A549 (cell line): ENCODE results near the gene IRGQ. TPM values are rescaled to one million over a fixed set of nuclear protein-coding genes. Genes with fewer than 3 reads are reported as not detected.

Source experiments
- ATAC-seq, 2 experiments: fragments of 200-7000 bp in 1 of 2; fragments of >200 bp in 1 of 2; cut with Nextera tagmentation in 1 of 2; cut with Tn5 transposase in 1 of 2; 3 replicates each; pipeline versions ENCODE4 v1.8.0 to v1.9.1; 2018 to 2020; ENCODE audit warnings: mild to moderate bottlenecking in 1 of 2, moderate library complexity in 1 of 2
- CTCF ChIA-PET: fragments of 300-600 bp; sonication (Branson Sonifier 250); formaldehyde crosslinking; extraction: SDS; loops from one replicate; lab custom pipeline; 2021; ENCODE audit warnings: antibody characterized with exemption, inconsistent platforms; lab: Yijun Ruan, JAX
- POLR2A ChIA-PET: fragments of 350-600 bp; formaldehyde crosslinking; extraction: SDS; loops from one replicate; lab custom pipeline; 2021; ENCODE audit warnings: antibody characterized with exemption, inconsistent platforms; lab: Yijun Ruan, JAX
- DNase-seq, 2 experiments: peaks; one replicate each; pipeline versions ENCODE4 v3.0.0 to v3.0.0-alpha.2; 2011 to 2016; ENCODE audit warnings: low read depth in 1 of 2, low spot score in 1 of 2
- FAIRE-seq: peaks from 2 replicates; lab custom pipeline; 2011; peaks lifted over from hg19 to GRCh38; lab: Jason Lieb, UNC
- H3K27ac ChIP-seq, 2 experiments: fragments of >200 bp; sonication (Bioruptor Twin); formaldehyde crosslinking; 3 replicates each; pipeline ENCODE4 v1.5.1; 2016 to 2017
- H3K4me1 ChIP-seq: fragments of >200 bp; sonication (Bioruptor Twin); formaldehyde crosslinking; 3 replicates; pipeline ENCODE4 v1.6.1; 2016
- H3K4me2 ChIP-seq: fragments of >200 bp; sonication (Bioruptor Twin); formaldehyde crosslinking; 3 replicates; pipeline ENCODE4 v1.6.1; 2016
- H3K4me3 ChIP-seq: fragments of >200 bp; sonication (Bioruptor Twin); formaldehyde crosslinking; 3 replicates; pipeline ENCODE4 v1.5.1; 2016
- H3K9me3 ChIP-seq: fragments of >200 bp; sonication (Bioruptor Twin); formaldehyde crosslinking; 3 replicates; pipeline ENCODE4 v1.6.1; 2016
- BCL3 ChIP-seq: fragments of >200 bp; sonication (Bioruptor Twin); formaldehyde crosslinking; IDR thresholded peaks from 3 replicates; pipeline ENCODE4 v1.6.1; 2016
- BHLHE40 ChIP-seq: IDR thresholded peaks from 2 replicates; pipeline ENCODE4 v1.6.1; 2012; ENCODE audit warnings: low read depth, low read length, inconsistent platforms
- EP300 ChIP-seq, 2 experiments: fragments of >200 bp; sonication (Bioruptor Twin); formaldehyde crosslinking; IDR thresholded peaks; 2 replicates in 1 of 2; 3 replicates in 1 of 2; pipeline ENCODE4 v1.6.1; 2016 to 2017
- HEYL ChIP-seq: fragments of 250-450 bp; sonication (Bioruptor Pico); IDR thresholded peaks from 2 replicates; pipeline ENCODE4 v1.8.0; 2021; ENCODE audit warnings: mild to moderate bottlenecking, moderate library complexity
- HMGXB4 ChIP-seq: fragments of 250-450 bp; sonication (Bioruptor Pico); IDR thresholded peaks from 2 replicates; pipeline ENCODE4 v1.5.0; 2021; ENCODE audit warnings: mild to moderate bottlenecking, moderate library complexity, borderline replicate concordance
- HOXA7 ChIP-seq: fragments of 250-450 bp; sonication (Bioruptor Pico); IDR thresholded peaks from 2 replicates; pipeline ENCODE4 v1.5.0; 2020; ENCODE audit warnings: mild to moderate bottlenecking, moderate library complexity
- JUN ChIP-seq, 2 experiments: fragments of >200 bp; sonication (Bioruptor Twin); formaldehyde crosslinking; IDR thresholded peaks; 2 replicates in 1 of 2; 3 replicates in 1 of 2; pipeline ENCODE4 v1.6.1; 2016 to 2017
- JUNB ChIP-seq: fragments of >200 bp; sonication (Bioruptor Twin); formaldehyde crosslinking; IDR thresholded peaks from 2 replicates; pipeline ENCODE4 v1.6.1; 2016
- KDM1A ChIP-seq: fragments of 200-600 bp; sonication (generic); IDR thresholded peaks from 2 replicates; pipeline ENCODE4 v1.6.1; 2016; ENCODE audit warnings: low read depth, mild to moderate bottlenecking
- MAX ChIP-seq: IDR thresholded peaks from 2 replicates; pipeline ENCODE4 v1.6.1; 2012
- NFE2L2 ChIP-seq: fragments of 150-350 bp; conservative IDR thresholded peaks from 2 replicates; pipeline ENCODE4 v1.6.1; 2014; ENCODE audit warnings: low read length
- NPAS2 ChIP-seq: fragments of 250-450 bp; sonication (Bioruptor Pico); IDR thresholded peaks from 2 replicates; pipeline ENCODE4 v1.8.0; 2022; ENCODE audit warnings: mild to moderate bottlenecking, moderate library complexity, borderline replicate concordance
- PHF8 ChIP-seq: fragments of 200-600 bp; sonication (generic); IDR thresholded peaks from 2 replicates; pipeline ENCODE4 v1.6.1; 2016; ENCODE audit warnings: low read depth, mild to moderate bottlenecking, antibody characterized with exemption, moderate library complexity, borderline replicate concordance
- RAD21 ChIP-seq, 2 experiments: fragments of >200 bp in 1 of 2; sonication (Bioruptor Twin) in 1 of 2; formaldehyde crosslinking in 1 of 2; IDR thresholded peaks in 1 of 2; conservative IDR thresholded peaks in 1 of 2; 2 replicates in 1 of 2; 3 replicates in 1 of 2; pipeline ENCODE4 v1.6.1; 2012 to 2018; ENCODE audit warnings: inconsistent platforms in 1 of 2
- RARB ChIP-seq: fragments of 250-450 bp; sonication (Bioruptor Pico); IDR thresholded peaks from 2 replicates; pipeline ENCODE4 v1.8.0; 2021; ENCODE audit warnings: mild to moderate bottlenecking, moderate library complexity
- SMC3 ChIP-seq: fragments of >200 bp; sonication (Bioruptor Twin); formaldehyde crosslinking; IDR thresholded peaks from 3 replicates; pipeline ENCODE4 v1.6.1; 2018; ENCODE audit warnings: inconsistent platforms
- USF2 ChIP-seq: fragments of 450-650 bp; IDR thresholded peaks from 2 replicates; pipeline ENCODE4 v1.6.1; 2014; ENCODE audit warnings: antibody characterized with exemption
- WGBS: methylation state at CpG from one replicate; pipeline ENCODE4 v1.1.6; 2017; ENCODE audit errors: missing lambda C conversion rate; 5-methylcytosine and 5-hydroxymethylcytosine counted together
- polyA plus RNA-seq, 4 experiments: library from polyadenylated mRNA; depleted of rRNA in 3 of 4; stranded (reverse); fragments of >200 nt; fragmentation: RNase III in 1 of 4; extraction: RNeasy Plus Mini Kit Qiagen cat#74134 plus additional on column Dnase treatment in 1 of 4; gene quantifications; 2 replicates in 3 of 4; 3 replicates in 1 of 4; pipeline ENCODE4 v1.2.3, GENCODE V29; 2011 to 2017
- TF ChIP-seq, protein P1 (sequence below): fragments of 150-350 bp; IDR thresholded peaks from 2 replicates; pipeline ENCODE4 v1.6.1; 2014; ENCODE audit warnings: low read depth, mild to moderate bottlenecking, low read length

Gene IRGQ
- polyA plus RNA-seq, 2 of the 4 experiments (the other 2 are of a cell fraction) = 6.5 to 10.0 TPM

DNA sequence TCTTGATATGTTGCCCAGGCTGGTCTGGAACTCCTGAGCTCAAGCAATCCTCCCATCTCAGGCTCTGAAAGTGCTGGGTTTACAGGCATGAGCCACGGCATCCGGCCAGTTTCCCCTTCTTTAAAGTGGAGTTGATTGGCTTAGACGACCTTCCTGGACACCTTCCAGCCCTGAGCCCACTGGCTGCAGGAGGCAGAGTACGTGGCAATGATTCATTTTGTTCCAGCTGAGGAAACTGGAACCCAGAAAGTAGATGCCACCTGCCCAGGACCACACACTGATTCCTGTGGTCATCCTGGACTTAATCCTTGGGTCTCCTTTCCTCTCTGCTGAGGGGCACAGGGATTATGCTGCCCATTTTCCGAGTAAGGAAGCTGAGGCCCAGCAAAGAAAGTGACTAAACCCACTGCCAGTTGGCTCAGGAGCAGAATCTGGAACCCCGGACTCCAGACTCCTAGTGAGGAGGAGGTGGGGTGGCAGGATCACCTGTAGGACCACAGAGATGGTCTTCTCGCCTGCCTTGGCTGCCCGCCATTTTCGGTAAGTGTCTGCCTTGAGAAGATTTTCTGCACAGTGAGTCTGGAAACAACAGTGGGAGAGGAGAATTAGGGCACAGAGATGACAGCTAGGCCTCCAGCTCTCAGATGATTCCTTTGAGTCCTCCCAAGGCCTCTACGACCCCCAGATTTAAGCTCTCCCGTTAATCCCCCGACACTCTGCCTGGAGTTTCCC is 21.3 kb downstream of the IRGQ start:
- Histone ChIP-seq H3K4me3 (peak overlapping the region; percentile 84), H3K4me1 (peaks cover 11% of the 10 kb centered on the region), H3K4me2 (peak overlapping the region; percentile 95), H3K9me3 (no peaks in the 10 kb centered on the region), H3K27ac (peak overlapping the region; percentile 91)
- no peak; a peak in 1 of 6 replicates for ATAC-seq
- no peak for DNase-seq
- CTCF ChIA-PET = interaction anchor here (0.6 to 3.0 kb wide), 11 partner anchors 9 to 1140 kb away, joined by 3 to 24 read pairs (median 4); no protein-coding TSS in a partner anchor
- TF ChIP-seq, protein P1, sequence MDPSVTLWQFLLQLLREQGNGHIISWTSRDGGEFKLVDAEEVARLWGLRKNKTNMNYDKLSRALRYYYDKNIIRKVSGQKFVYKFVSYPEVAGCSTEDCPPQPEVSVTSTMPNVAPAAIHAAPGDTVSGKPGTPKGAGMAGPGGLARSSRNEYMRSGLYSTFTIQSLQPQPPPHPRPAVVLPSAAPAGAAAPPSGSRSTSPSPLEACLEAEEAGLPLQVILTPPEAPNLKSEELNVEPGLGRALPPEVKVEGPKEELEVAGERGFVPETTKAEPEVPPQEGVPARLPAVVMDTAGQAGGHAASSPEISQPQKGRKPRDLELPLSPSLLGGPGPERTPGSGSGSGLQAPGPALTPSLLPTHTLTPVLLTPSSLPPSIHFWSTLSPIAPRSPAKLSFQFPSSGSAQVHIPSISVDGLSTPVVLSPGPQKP = no peak
- TF ChIP-seq PHF8 = no peak
- no peak for TF ChIP-seq HMGXB4
- no peak for FAIRE-seq
- WGBS = 29% methylated on average over 12 of the region's 12 CpGs
- POLR2A ChIA-PET = interaction anchor here (1.2 to 2.4 kb wide), 4 partner anchors 10 to 42 kb away, joined by 3 to 17 read pairs (median 6); partner anchors contain the start of genes IRGQ, ZNF575 and ZNF576

- no peak overlapping the region for H3K4me2 ChIP-seq
- no peaks in the 10 kb centered on the region for H3K9me3 ChIP-seq
- FAIRE-seq (no peak), DNase-seq (no peak), ATAC-seq (no peak)
- CTCF ChIA-PET = interaction anchor here (0.6 to 10.2 kb wide), 5 partner anchors 11 to 213 kb away, joined by 3 to 69 read pairs (median 6); no protein-coding TSS in a partner anchor
- 47% methylated on average over 3 of the region's 3 CpGs for WGBS
- no peak overlapping the region for H3K27ac ChIP-seq
- H3K4me1 ChIP-seq = peaks cover 11% of the 10 kb centered on the region
- TF ChIP-seq NFE2L2 (no peak), RAD21 (conservative IDR thresholded peaks at IDR 0.05 in 1 of 2, IDR thresholded peaks at IDR 0.05 in 1 of 2) (no peak)
- no peak overlapping the region for H3K4me3 ChIP-seq
- POLR2A ChIA-PET = no interaction called here
These were observed 23.8 kb downstream of the IRGQ start for GRCh38 chr19:43572171-43572588.

DNA sequence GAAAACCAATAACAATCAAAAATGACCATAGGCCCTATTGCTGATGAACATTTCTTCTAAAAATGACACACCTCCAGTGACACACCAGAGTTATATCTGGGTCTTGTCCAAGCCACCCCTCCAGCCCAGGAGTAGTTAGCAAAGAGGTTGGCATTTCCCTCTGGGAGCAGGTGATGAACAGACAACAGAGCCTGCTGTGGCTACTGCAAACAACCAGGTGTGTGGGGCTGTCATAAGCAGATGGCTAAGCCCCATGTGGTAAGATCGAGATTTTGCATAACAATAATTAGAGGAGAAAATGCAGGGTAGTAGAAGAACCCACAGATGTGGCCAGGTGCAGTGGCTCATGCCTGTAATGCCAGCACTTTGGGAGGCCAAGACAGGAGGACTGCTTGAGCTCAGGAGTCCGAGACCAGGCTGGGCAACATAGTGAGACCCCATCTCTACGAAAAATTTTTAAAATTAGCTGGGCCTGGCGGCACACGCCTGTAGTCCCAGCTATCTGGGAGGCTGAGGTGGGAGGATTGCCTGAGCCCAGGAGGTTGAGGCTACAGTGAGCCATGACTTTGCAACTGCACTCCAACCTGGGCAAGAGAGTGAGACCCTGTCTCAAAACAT is 25.7 kb downstream of the IRGQ start:
- CTCF ChIA-PET = interaction anchor here (0.6 to 10.2 kb wide), 8 partner anchors 9 to 265 kb away, joined by 3 to 69 read pairs (median 4); partner anchors contain the start of genes IRGQ and ZNF576
- no peak overlapping the region for H3K4me2 ChIP-seq
- ATAC-seq = no peak

More for the DNA sequence above, 25.7 kb downstream of the IRGQ start:
- no peak overlapping the region for H3K27ac ChIP-seq
- FAIRE-seq = no peak
- H3K4me1 ChIP-seq = peaks cover 5% of the 10 kb centered on the region; the same call in 1 of the 3 replicates
- POLR2A ChIA-PET = no interaction called here
- no peak for DNase-seq
- H3K4me3 ChIP-seq = no peak overlapping the region
- no peaks in the 10 kb centered on the region for H3K9me3 ChIP-seq
- no peak for TF ChIP-seq BCL3
- no peak for TF ChIP-seq EP300 (IDR thresholded peaks at IDR 0.05)
- TF ChIP-seq KDM1A = no peak
- no peak for TF ChIP-seq HEYL (CRISPR knock-in tag)
- TF ChIP-seq USF2 = no peak
- no peak for TF ChIP-seq RARB (CRISPR knock-in tag)
- TF ChIP-seq SMC3 = no peak
- TF ChIP-seq JUN (IDR thresholded peaks at IDR 0.05) = no peak
- no peak for TF ChIP-seq BHLHE40
- no peak for TF ChIP-seq HOXA7 (CRISPR knock-in tag)
- TF ChIP-seq JUNB = no peak
- TF ChIP-seq MAX = no peak
- TF ChIP-seq NPAS2 (CRISPR knock-in tag) = no peak
- 83% methylated on average over 5 of the region's 5 CpGs for WGBS
